Upper lobe of left lung (tissue), 6 donors: ENCODE measurements around the gene CNTD1. TPM values are rescaled to one million over a fixed set of nuclear protein-coding genes. Genes with fewer than 3 reads are reported as not detected.

ENCODE experiments used
- ATAC-seq, 2 donors: fragments of 200-7000 bp; cut with Tn5 transposase; one replicate each; pipeline ENCODE4 v1.9.1; 2022; ENCODE audit warnings: mild to moderate bottlenecking in 2 of 2, moderate library complexity in 2 of 2; ENCODE audit not compliant: low FRiP score in 2 of 2
- DNase-seq, 2 donors: peaks; one replicate each; pipeline ENCODE4 v3.0.0-alpha.2; 2019 to 2020
- H3K27ac ChIP-seq, 4 donors: fragments of 200-600 bp; sonication (generic); one replicate each; pipeline ENCODE4 v1.5.1; 2016 to 2019
- H3K27me3 ChIP-seq, 4 donors: fragments of 200-600 bp; sonication (generic); one replicate each; pipeline ENCODE4 v1.5.1; 2017 to 2019
- H3K36me3 ChIP-seq, 4 donors: fragments of 200-600 bp; sonication (generic); one replicate each; pipeline ENCODE4 v1.5.1; 2016 to 2019
- H3K4me1 ChIP-seq, 4 donors: fragments of 200-600 bp; sonication (generic); one replicate each; pipeline ENCODE4 v1.5.1; 2018 to 2019
- H3K4me3 ChIP-seq, 4 donors: fragments of 200-600 bp; sonication (generic); one replicate each; pipeline ENCODE4 v1.5.1; 2017 to 2019; ENCODE audit warnings: mild to moderate bottlenecking in 2 of 4, moderate library complexity in 1 of 4
- H3K9me3 ChIP-seq, 4 donors: fragments of 200-600 bp; sonication (generic); one replicate each; pipeline ENCODE4 v1.5.1; 2018 to 2019
- EP300 ChIP-seq, 4 donors: sonication (generic); formaldehyde crosslinking; IDR thresholded peaks; one replicate each; pipeline ENCODE4 v1.5.1; 2017; ENCODE audit warnings: antibody characterized with exemption in 4 of 4, control low read depth in 2 of 4
- POLR2A ChIP-seq, 4 donors: fragments of 450-650 bp; IDR thresholded peaks; one replicate each; pipeline ENCODE4 v1.5.1; 2016 to 2017; ENCODE audit warnings: antibody characterized with exemption in 4 of 4, mild to moderate bottlenecking in 2 of 4
- POLR2AphosphoS5 ChIP-seq, 2 donors: sonication (generic); formaldehyde crosslinking; IDR thresholded peaks; one replicate each; pipeline ENCODE4 v1.5.1; 2017; ENCODE audit warnings: antibody characterized with exemption in 2 of 2
- WGBS, 2 donors: methylation state at CpG; one replicate each; pipeline ENCODE4 v1.1.5; 2017 to 2018; 5-methylcytosine and 5-hydroxymethylcytosine counted together
- total RNA-seq, 6 donors: library from RNA; depleted of rRNA in 4 of 6; stranded (reverse); fragments of >200 nt in 4 of 6; gene quantifications; one replicate each; pipeline versions ENCODE4 v1.1.0 to v1.2.1, GENCODE V29; 2016 to 2021
- TF ChIP-seq, protein P1 (sequence below), 6 experiments: fragments of 450-650 bp in 4 of 6; fragments of 200-600 bp in 2 of 6; sonication (generic) in 2 of 6; IDR thresholded peaks; one replicate each; pipeline ENCODE4 v1.5.1; 2016 to 2019; ENCODE audit warnings: antibody characterized with exemption in 6 of 6
- donor health status: DM: no; HTN: no; CAD: no; lungs with moderate emphysema.
- donor health status: DM: no; HTN: yes; CAD: no; lungs with severe emphysema.

The CNTD1 gene
- total RNA-seq, 6 donors from 2014 or later: 0.22 to 1.2 (median 0.39) TPM; not detected in 1

DNA sequence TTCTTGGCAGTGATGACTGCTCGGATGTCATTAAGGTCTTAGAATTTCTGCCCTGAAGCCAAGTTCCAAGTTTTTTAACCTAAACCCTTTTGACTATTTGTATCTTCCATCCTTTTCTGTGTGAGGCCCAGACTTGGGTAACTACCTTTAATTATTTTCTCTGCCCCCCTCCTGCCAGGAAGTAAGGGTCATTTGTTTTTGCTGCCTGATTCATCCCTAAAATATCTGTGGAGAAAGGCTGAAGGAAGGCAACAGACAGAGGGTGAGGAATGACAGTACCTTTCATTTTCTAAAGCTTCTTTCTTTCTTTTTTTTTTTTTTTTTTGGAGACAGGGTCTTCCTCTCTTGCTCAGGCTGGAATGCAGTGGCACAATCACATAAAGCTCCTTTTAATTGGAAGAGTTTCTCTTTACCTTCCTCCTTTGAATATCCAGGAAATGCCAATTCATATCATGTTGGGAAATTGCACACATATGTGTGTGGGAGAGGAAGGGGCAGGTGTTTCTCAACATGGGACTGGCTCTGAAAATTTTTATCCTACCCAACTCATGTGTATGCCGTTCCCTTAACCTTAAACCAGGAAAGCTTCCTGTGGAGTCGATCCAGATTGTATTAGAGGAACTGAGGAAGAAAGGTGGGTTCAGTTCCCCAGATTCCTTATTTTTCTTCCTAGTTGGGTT, 24.5 kb upstream of the CNTD1 start:
- H3K36me3 ChIP-seq: peaks cover 22 to 46% (median 31%) of the 10 kb centered on the region in 4 donors
- 66 to 74% methylated on average over 3 of the region's 3 CpGs for WGBS, 2 donors
- peak overlapping the region in 3 of 4 donors; percentile 82 to 91 (median 89) for H3K27ac ChIP-seq
- no peaks in the 10 kb centered on the region for H3K9me3 ChIP-seq
- ATAC-seq (no peak), DNase-seq (no peak)
- peaks cover 10 to 25% (median 14%) of the 10 kb centered on the region in 4 donors for H3K4me1 ChIP-seq
- no peak for TF ChIP-seq EP300 (IDR thresholded peaks at IDR 0.05)
- no peak for TF ChIP-seq POLR2A (IDR thresholded peaks at IDR 0.05)
- TF ChIP-seq POLR2AphosphoS5 (IDR thresholded peaks at IDR 0.05): no peak
- TF ChIP-seq, protein P1, sequence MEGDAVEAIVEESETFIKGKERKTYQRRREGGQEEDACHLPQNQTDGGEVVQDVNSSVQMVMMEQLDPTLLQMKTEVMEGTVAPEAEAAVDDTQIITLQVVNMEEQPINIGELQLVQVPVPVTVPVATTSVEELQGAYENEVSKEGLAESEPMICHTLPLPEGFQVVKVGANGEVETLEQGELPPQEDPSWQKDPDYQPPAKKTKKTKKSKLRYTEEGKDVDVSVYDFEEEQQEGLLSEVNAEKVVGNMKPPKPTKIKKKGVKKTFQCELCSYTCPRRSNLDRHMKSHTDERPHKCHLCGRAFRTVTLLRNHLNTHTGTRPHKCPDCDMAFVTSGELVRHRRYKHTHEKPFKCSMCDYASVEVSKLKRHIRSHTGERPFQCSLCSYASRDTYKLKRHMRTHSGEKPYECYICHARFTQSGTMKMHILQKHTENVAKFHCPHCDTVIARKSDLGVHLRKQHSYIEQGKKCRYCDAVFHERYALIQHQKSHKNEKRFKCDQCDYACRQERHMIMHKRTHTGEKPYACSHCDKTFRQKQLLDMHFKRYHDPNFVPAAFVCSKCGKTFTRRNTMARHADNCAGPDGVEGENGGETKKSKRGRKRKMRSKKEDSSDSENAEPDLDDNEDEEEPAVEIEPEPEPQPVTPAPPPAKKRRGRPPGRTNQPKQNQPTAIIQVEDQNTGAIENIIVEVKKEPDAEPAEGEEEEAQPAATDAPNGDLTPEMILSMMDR (IDR thresholded peaks at IDR 0.05): no peak
- H3K27me3 ChIP-seq: no peaks in the 10 kb centered on the region
- peak overlapping the region; percentile 79 to 85 (median 80) for H3K4me3 ChIP-seq

- WGBS, 2 donors: 63 to 64% methylated on average over 3 of the region's 3 CpGs
- ATAC-seq: no peak
Measured at GRCh38 chr17:42775534-42776098, 23.0 kb upstream of the CNTD1 start.

DNA sequence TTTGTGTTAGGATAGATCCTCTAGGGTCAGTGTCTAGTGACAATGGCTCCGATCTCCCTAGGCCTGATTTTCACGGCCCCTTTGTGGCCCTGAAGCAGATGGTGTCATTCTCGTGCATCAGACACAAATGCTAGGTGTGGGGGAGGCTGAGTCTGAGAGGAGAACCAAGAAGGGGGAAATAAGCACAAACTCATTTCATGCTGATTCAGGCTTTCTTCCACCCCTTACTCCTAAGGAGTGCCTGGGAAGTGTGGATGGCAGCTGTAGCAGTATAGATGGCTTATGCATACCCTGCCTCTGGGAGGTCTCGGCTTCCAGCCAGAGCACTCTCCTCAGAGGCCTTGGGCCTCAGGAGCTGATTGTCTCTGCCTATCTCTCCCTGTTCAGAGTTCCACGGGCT, 20.1 kb upstream of the CNTD1 start:
- ATAC-seq: no peak
- Histone ChIP-seq H3K36me3 (peaks cover 22 to 54% (median 36%) of the 10 kb centered on the region in 4 donors), H3K4me1 (peaks cover 20 to 36% (median 23%) of the 10 kb centered on the region in 4 donors), H3K27me3 (peaks cover 0 to 33% (median 9%) of the 10 kb centered on the region in 4 donors), H3K27ac (no peak overlapping the region), H3K9me3 (no peaks in the 10 kb centered on the region), H3K4me3 (no peak overlapping the region)
- TF ChIP-seq POLR2A (IDR thresholded peaks at IDR 0.05): no peak
- TF ChIP-seq, protein P1 (IDR thresholded peaks at IDR 0.05): no peak
- TF ChIP-seq EP300 (IDR thresholded peaks at IDR 0.05): no peak
- no peak for DNase-seq
- WGBS, 2 donors: 96 to 100% methylated on average over 3 to 5 of the region's 5 CpGs

More at GRCh38 chr17:42775534-42776098, 23.0 kb upstream of the CNTD1 start:
- peaks cover 16 to 38% (median 21%) of the 10 kb centered on the region in 4 donors for H3K4me1 ChIP-seq
- H3K27ac ChIP-seq: no peak overlapping the region
- H3K27me3 ChIP-seq: peaks cover 0 to 4% (median 1%) of the 10 kb centered on the region in 4 donors
- H3K9me3 ChIP-seq: no peaks in the 10 kb centered on the region
- no peak overlapping the region for H3K4me3 ChIP-seq
- no peak for DNase-seq
- TF ChIP-seq POLR2A (IDR thresholded peaks at IDR 0.05) (no peak), EP300 (IDR thresholded peaks at IDR 0.05) (no peak), POLR2AphosphoS5 (IDR thresholded peaks at IDR 0.05) (no peak)
- TF ChIP-seq, protein P1 (IDR thresholded peaks at IDR 0.05): no peak
- H3K36me3 ChIP-seq: peaks cover 22 to 54% (median 36%) of the 10 kb centered on the region in 4 donors

DNA sequence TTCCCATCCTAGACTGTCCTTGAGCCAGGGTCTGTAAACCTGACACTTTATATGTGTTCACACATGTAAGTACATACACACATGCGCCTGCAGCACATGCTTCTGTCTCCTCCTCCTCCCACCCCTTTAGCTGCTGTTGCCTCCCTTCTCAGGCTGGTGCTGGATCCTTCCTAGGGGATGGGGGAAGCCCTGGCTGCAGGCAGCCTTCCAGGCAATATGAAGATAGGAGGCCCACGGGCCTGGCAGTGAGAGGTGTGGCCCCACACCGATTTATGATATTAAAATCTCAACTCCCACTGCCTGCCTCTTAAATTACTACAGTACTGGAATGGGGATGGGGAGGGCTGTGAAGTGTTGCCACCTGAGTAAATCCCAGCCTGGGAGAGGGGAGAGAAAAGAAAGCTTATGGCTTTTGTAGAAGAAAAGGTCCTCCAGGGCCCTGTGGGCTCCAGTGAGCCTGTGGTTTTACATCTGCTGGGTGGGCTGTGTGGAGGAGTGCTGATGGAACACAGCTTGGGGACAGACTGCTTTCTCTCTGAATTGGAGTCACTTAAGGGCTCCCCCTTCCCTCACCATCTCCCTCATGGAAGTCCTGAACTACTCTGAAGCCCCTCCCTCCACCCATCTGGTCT, 19.2 kb upstream of the CNTD1 start:
- DNase-seq: no peak
- Histone ChIP-seq H3K27me3 (peaks cover 0 to 42% (median 10%) of the 10 kb centered on the region in 4 donors), H3K4me3 (no peak overlapping the region), H3K4me1 (peaks cover 14 to 29% (median 20%) of the 10 kb centered on the region in 4 donors), H3K9me3 (no peaks in the 10 kb centered on the region), H3K27ac (no peak overlapping the region), H3K36me3 (peaks cover 22 to 54% (median 36%) of the 10 kb centered on the region in 4 donors)
- WGBS, 2 donors: 75 to 83% methylated on average over 3 of the region's 3 CpGs
- no peak for ATAC-seq
- TF ChIP-seq POLR2AphosphoS5 (IDR thresholded peaks at IDR 0.05): no peak
- TF ChIP-seq, protein P1 (IDR thresholded peaks at IDR 0.05): no peak
- TF ChIP-seq EP300 (IDR thresholded peaks at IDR 0.05): no peak
- no peak for TF ChIP-seq POLR2A (IDR thresholded peaks at IDR 0.05)
